Stimulated activated CD8-positive, alpha-beta memory T cell treated with anti-CD3 and anti-CD28 coated beads, Interleukin-7, amount 100 ng/mL, for 24 hours (primary cell): ENCODE data around the gene DCDC2C.

Experiments
- DNase-seq: peaks from one replicate; pipeline ENCODE4 v3.0.0-alpha.2; 2020; ENCODE audit warnings: low read depth

The DCDC2C gene

GRCh38 chr2:3747032-3747654, 43.8 kb downstream of the DCDC2C start:
- DNase-seq, result no peak

GRCh38 chr2:3747826-3748225, 44.5 kb downstream of the DCDC2C start:
- no peak for DNase-seq

- DNase-seq, result no peak
Measured at GRCh38 chr2:3749201-3749600, 45.8 kb downstream of the DCDC2C start.

GRCh38 chr2:3751251-3751650, 47.9 kb downstream of the DCDC2C start:
- no peak for DNase-seq

- no peak for DNase-seq
Measured at GRCh38 chr2:3751806-3752205, 48.4 kb downstream of the DCDC2C start.

GRCh38 chr2:3752376-3752775, 49.0 kb downstream of the DCDC2C start:
- DNase-seq, result no peak

- DNase-seq, result no peak
Measured at GRCh38 chr2:3753561-3753960, 50.2 kb downstream of the DCDC2C start.

GRCh38 chr2:3754280-3754679, 50.9 kb downstream of the DCDC2C start:
- no peak for DNase-seq

- no peak for DNase-seq
Measured at GRCh38 chr2:3754795-3755194, 51.4 kb downstream of the DCDC2C start.

- DNase-seq, result no peak
Measured at GRCh38 chr2:3755277-3755676, 51.9 kb downstream of the DCDC2C start.

- DNase-seq, result no peak
Measured at GRCh38 chr2:3756306-3756705, 52.9 kb downstream of the DCDC2C start.

GRCh38 chr2:3758906-3759305, 55.5 kb downstream of the DCDC2C start:
- DNase-seq, result no peak

- no peak for DNase-seq
Measured at GRCh38 chr2:3759331-3759730, 56.0 kb downstream of the DCDC2C start.

- no peak for DNase-seq
Measured at GRCh38 chr2:3759761-3760160, 56.4 kb downstream of the DCDC2C start.

GRCh38 chr2:3761272-3761671, 57.9 kb downstream of the DCDC2C start:
- DNase-seq, result no peak

GRCh38 chr2:3762771-3763447, 59.5 kb downstream of the DCDC2C start:
- no peak for DNase-seq

- DNase-seq, result no peak
Measured at GRCh38 chr2:3766824-3767223, 63.4 kb downstream of the DCDC2C start.

- no peak for DNase-seq
Measured at GRCh38 chr2:3768960-3769765, 65.8 kb downstream of the DCDC2C start.

GRCh38 chr2:3769766-3770165, 66.4 kb downstream of the DCDC2C start:
- DNase-seq, result no peak

GRCh38 chr2:3770724-3771415, 67.5 kb downstream of the DCDC2C start:
- DNase-seq, result no peak

GRCh38 chr2:3771576-3771975, 68.2 kb downstream of the DCDC2C start:
- no peak for DNase-seq

- DNase-seq, result no peak
Measured at GRCh38 chr2:3774336-3774735, 71.0 kb downstream of the DCDC2C start.

- DNase-seq, result no peak
Measured at GRCh38 chr2:3776311-3776710, 72.9 kb downstream of the DCDC2C start.
